Testis (tissue), 2 donors: ENCODE measurements around the gene TBX20.
"Not testable (repeated sequence)": the region's sequence is repeated elsewhere in the genome, so short reads cannot be mapped to it uniquely, and the experiment has no call there.

Experiments
- POLR2A ChIP-seq: fragments of 450-650 bp; IDR thresholded peaks from one replicate; pipeline ENCODE4 v1.6.1; 2017; ENCODE audit warnings: antibody characterized with exemption, mild to moderate bottlenecking, moderate library complexity
- TF ChIP-seq, protein P1 (sequence below), 3 experiments: fragments of 450-650 bp in 2 of 3; fragments of 200-600 bp in 1 of 3; sonication (generic) in 1 of 3; IDR thresholded peaks; one replicate each; pipeline ENCODE4 v1.5.1; 2016 to 2019; ENCODE audit warnings: antibody characterized with exemption in 3 of 3, mild to moderate bottlenecking in 2 of 3, moderate library complexity in 1 of 3

DNA sequence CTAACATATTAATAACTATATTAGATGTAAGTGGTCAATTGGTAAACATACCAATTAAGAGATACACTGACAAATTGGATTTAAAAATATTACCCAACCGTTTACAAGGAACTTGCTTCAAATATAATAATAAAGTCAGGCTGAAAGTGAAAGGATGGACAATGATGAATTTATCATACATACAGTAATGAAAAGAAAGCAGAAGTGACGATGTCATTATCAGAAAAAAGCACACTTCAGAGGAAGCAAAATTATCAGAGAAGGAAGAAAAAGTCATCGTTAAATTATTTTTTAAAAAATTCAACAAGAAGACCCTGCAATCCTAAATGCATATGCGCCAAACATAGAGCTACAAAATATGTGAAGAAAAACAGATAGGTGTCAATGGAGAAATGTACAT, 81.8 kb downstream of the TBX20 start:
- TF ChIP-seq, protein P1, sequence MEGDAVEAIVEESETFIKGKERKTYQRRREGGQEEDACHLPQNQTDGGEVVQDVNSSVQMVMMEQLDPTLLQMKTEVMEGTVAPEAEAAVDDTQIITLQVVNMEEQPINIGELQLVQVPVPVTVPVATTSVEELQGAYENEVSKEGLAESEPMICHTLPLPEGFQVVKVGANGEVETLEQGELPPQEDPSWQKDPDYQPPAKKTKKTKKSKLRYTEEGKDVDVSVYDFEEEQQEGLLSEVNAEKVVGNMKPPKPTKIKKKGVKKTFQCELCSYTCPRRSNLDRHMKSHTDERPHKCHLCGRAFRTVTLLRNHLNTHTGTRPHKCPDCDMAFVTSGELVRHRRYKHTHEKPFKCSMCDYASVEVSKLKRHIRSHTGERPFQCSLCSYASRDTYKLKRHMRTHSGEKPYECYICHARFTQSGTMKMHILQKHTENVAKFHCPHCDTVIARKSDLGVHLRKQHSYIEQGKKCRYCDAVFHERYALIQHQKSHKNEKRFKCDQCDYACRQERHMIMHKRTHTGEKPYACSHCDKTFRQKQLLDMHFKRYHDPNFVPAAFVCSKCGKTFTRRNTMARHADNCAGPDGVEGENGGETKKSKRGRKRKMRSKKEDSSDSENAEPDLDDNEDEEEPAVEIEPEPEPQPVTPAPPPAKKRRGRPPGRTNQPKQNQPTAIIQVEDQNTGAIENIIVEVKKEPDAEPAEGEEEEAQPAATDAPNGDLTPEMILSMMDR (IDR thresholded peaks at IDR 0.05) = not testable (repeated sequence)
- TF ChIP-seq POLR2A = not testable (repeated sequence)
